HEK293 (cell line): ENCODE data around the gene MAP3K12.

Experiments used
- ATF2 ChIP-seq: fragments of 450-650 bp; formaldehyde crosslinking; IDR thresholded peaks from 2 replicates; pipeline ENCODE4 v1.5.1; 2016; ENCODE audit warnings: missing biosample characterization, missing genetic modification characterization, low read depth
- CTCF ChIP-seq: fragments of 450-650 bp; formaldehyde crosslinking; IDR thresholded peaks from 2 replicates; pipeline ENCODE4 v1.5.1; 2016; ENCODE audit warnings: missing biosample characterization, missing genetic modification characterization
- PRDM10 ChIP-seq: fragments of 450-650 bp; formaldehyde crosslinking; IDR thresholded peaks from 2 replicates; pipeline ENCODE4 v1.5.1; 2016; ENCODE audit warnings: missing biosample characterization, missing genetic modification characterization
- REST ChIP-seq: fragments of 450-650 bp; formaldehyde crosslinking; IDR thresholded peaks from 2 replicates; pipeline ENCODE4 v1.5.1; 2016; ENCODE audit warnings: missing biosample characterization, missing genetic modification characterization
- TCF7L2 ChIP-seq: IDR thresholded peaks from 2 replicates; pipeline ENCODE4 v1.6.1; 2011; ENCODE audit warnings: low read depth, mild to moderate bottlenecking, inconsistent platforms, low read length, moderate library complexity, borderline replicate concordance
- ZNF155 ChIP-seq: fragments of 450-650 bp; formaldehyde crosslinking; IDR thresholded peaks from 2 replicates; pipeline ENCODE4 v1.5.1; 2016; ENCODE audit warnings: missing biosample characterization, missing genetic modification characterization
- ZNF169 ChIP-seq: fragments of 450-650 bp; formaldehyde crosslinking; IDR thresholded peaks from 2 replicates; pipeline ENCODE4 v1.5.1; 2016; ENCODE audit warnings: missing biosample characterization, missing genetic modification characterization
- ZNF274 ChIP-seq, 2 experiments: fragments of 200-500 bp in 1 of 2; fragments of 450-650 bp in 1 of 2; sonication (Bioruptor generic) in 1 of 2; formaldehyde crosslinking in 1 of 2; IDR thresholded peaks; 2 replicates each; pipeline versions ENCODE4 v1.5.1 to v1.6.1; 2014 to 2016; ENCODE audit warnings: borderline replicate concordance in 1 of 2, inconsistent platforms in 1 of 2, low read length in 1 of 2, missing biosample characterization in 1 of 2, missing genetic modification characterization in 1 of 2
- ZNF324 ChIP-seq: fragments of 450-650 bp; formaldehyde crosslinking; IDR thresholded peaks from 2 replicates; pipeline ENCODE4 v1.5.1; 2016; ENCODE audit warnings: missing biosample characterization, missing genetic modification characterization
- ZNF350 ChIP-seq: fragments of 450-650 bp; formaldehyde crosslinking; IDR thresholded peaks from 2 replicates; pipeline ENCODE4 v1.5.0; 2017; ENCODE audit warnings: missing biosample characterization, mild to moderate bottlenecking, missing genetic modification characterization
- ZNF514 ChIP-seq: fragments of 450-650 bp; formaldehyde crosslinking; IDR thresholded peaks from 2 replicates; pipeline ENCODE4 v1.5.1; 2016; ENCODE audit warnings: missing biosample characterization, missing genetic modification characterization
- ZNF561 ChIP-seq: fragments of 450-650 bp; IDR thresholded peaks from 2 replicates; pipeline ENCODE4 v1.5.1; 2018; ENCODE audit warnings: missing biosample characterization, missing genetic modification characterization, borderline replicate concordance
- ZNF660 ChIP-seq: fragments of 450-650 bp; IDR thresholded peaks from 2 replicates; pipeline ENCODE4 v1.5.1; 2018; ENCODE audit warnings: missing biosample characterization, mild to moderate bottlenecking, missing genetic modification characterization
- ZNF707 ChIP-seq: fragments of 450-650 bp; formaldehyde crosslinking; IDR thresholded peaks from 2 replicates; pipeline ENCODE4 v1.5.1; 2016; ENCODE audit warnings: missing biosample characterization, missing genetic modification characterization

GRCh38 chr12:53536962-53537361, 37.7 kb upstream of the MAP3K12 start:
- TF ChIP-seq REST (tag by site-specific recombination) (no peak), TCF7L2 (no peak), ZNF514 (tag by site-specific recombination) (no peak), CTCF (tag by site-specific recombination) (no peak), PRDM10 (tag by site-specific recombination) (no peak), ZNF660 (tag by site-specific recombination) (no peak), ZNF155 (tag by site-specific recombination) (no peak), ZNF561 (tag by site-specific recombination) (no peak), ZNF350 (tag by site-specific recombination) (no peak), ZNF169 (tag by site-specific recombination) (no peak), ZNF707 (tag by site-specific recombination) (no peak), ZNF274 (IDR thresholded peaks at IDR 0.05; ENCODE audit: low read length) (no peak), ZNF274 (tag by site-specific recombination; IDR thresholded peaks at IDR 0.05; ENCODE audit: borderline replicate concordance) (no peak), ATF2 (no peak), ZNF324 (tag by site-specific recombination) (no peak)
